Lower leg skin (tissue), 3 donors: Measurements from ENCODE around the gene NUMB.

Experiments used
- POLR2A ChIP-seq, 2 donors: fragments of 450-650 bp; IDR thresholded peaks; one replicate each; pipeline ENCODE4 v1.6.1; 2016 to 2017; ENCODE audit warnings: antibody characterized with exemption in 2 of 2, mild to moderate bottlenecking in 1 of 2, moderate library complexity in 1 of 2
- TF ChIP-seq, protein P1 (sequence below), 3 donors: fragments of 450-650 bp; IDR thresholded peaks; one replicate each; pipeline ENCODE4 v1.5.1; 2016; ENCODE audit warnings: antibody characterized with exemption in 3 of 3, mild to moderate bottlenecking in 3 of 3, moderate library complexity in 2 of 3

DNA sequence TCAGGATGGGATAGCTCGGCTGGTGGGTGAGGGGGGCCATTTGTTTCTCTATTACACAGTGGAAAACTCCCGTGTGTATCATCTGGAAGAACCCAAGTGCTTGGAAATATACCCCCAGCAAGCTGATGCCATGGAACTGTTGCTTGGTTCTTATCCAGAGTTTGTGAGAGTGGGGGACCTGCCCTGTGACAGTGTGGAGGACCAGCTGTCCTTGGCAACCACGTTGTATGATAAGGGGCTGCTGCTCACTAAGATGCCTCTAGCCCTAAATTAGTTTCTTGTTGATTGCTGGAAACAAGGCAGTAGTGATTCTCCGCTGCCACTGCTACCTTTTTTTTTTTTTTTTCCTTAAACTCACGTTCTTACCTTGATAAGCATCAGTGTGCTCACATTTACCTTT lies 34.3 kb upstream of the NUMB start:
- TF ChIP-seq, protein P1, sequence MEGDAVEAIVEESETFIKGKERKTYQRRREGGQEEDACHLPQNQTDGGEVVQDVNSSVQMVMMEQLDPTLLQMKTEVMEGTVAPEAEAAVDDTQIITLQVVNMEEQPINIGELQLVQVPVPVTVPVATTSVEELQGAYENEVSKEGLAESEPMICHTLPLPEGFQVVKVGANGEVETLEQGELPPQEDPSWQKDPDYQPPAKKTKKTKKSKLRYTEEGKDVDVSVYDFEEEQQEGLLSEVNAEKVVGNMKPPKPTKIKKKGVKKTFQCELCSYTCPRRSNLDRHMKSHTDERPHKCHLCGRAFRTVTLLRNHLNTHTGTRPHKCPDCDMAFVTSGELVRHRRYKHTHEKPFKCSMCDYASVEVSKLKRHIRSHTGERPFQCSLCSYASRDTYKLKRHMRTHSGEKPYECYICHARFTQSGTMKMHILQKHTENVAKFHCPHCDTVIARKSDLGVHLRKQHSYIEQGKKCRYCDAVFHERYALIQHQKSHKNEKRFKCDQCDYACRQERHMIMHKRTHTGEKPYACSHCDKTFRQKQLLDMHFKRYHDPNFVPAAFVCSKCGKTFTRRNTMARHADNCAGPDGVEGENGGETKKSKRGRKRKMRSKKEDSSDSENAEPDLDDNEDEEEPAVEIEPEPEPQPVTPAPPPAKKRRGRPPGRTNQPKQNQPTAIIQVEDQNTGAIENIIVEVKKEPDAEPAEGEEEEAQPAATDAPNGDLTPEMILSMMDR (IDR thresholded peaks at IDR 0.05) = no peak
- no peak for TF ChIP-seq POLR2A (IDR thresholded peaks at IDR 0.05)
